ENCODE data around the gene ATXN1.

Gene ATXN1

DNA sequence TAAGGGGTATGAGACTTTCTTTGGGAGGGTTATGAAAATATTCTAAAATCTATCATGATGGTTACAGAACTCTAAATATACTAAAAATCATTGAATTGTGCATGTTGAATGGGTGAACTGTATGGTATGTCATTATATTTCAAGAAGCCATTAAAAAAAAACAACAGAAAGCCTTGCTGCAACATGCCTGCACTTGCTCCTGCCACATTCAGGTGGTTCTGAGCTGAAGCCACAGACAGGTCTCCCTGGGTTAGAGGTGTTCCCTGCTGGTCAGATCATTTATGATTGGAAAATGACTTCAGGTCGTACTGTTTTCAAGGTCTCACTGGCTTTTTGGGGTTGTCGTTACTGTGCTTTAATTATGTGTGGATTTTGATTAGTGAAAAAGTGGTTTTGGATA, 509.6 kb downstream of the ATXN1 start:
- no peak for DNase-seq
- Histone ChIP-seq H3K9ac (ENCODE audit: low read length) (no peak overlapping the region), H2BK12ac (ENCODE audit: low read length in 2 of 2) (no peak overlapping the region), H3K4me1 (ENCODE audit: control insufficient read depth, insufficient read depth, low read depth, low read length) (no peaks in the 10 kb centered on the region), H3K23ac (ENCODE audit: low read length in 2 of 2) (no peak overlapping the region), H3K27ac (ENCODE audit: low read length, poor library complexity, severe bottlenecking) (no peak overlapping the region), H3K4ac (ENCODE audit: low read depth in 1 of 2, low read length in 2 of 2) (no peak overlapping the region), H3K18ac (ENCODE audit: low read depth in 1 of 2, low read length in 2 of 2) (no peak overlapping the region), H2BK15ac (ENCODE audit: low read depth, poor library complexity, severe bottlenecking) (no peak overlapping the region), H2BK120ac (ENCODE audit: low read depth, low read length) (no peak overlapping the region), H4K8ac (ENCODE audit: low read length) (no peak overlapping the region), H2BK5ac (ENCODE audit: low read depth, low read length, poor library complexity, severe bottlenecking) (no peak overlapping the region), H2AK5ac (ENCODE audit: low read length, severe bottlenecking) (no peak overlapping the region), H3K27me3 (ENCODE audit: control insufficient read depth in 1 of 2, insufficient read depth in 1 of 2, low read length in 2 of 2) (no peaks in the 10 kb centered on the region), H3K36me3 (ENCODE audit: control insufficient read depth in 1 of 2, insufficient read depth in 2 of 2, low read depth in 1 of 2, low read length in 2 of 2) (peaks cover 0 to 28% of the 10 kb centered on the region in 2 experiments), H2AFZ (ENCODE audit: low read depth, low read length) (no peak overlapping the region), H3K79me1 (replicated peaks; ENCODE audit: low read length, poor library complexity, severe bottlenecking) (no peaks in the 10 kb centered on the region), H3K14ac (ENCODE audit: low read length in 2 of 2) (no peak overlapping the region), H3K9me3 (ENCODE audit: control insufficient read depth, low read length) (no peaks in the 10 kb centered on the region), H3K4me2 (ENCODE audit: low read length, poor library complexity, severe bottlenecking) (no peak overlapping the region), H3K4me3 (ENCODE audit: insufficient read depth in 1 of 2, low read depth in 1 of 2, low read length in 2 of 2) (no peak overlapping the region), H4K91ac (ENCODE audit: low read length) (no peak overlapping the region)
- 91% methylated on average over 2 of the region's 2 CpGs for WGBS

DNA sequence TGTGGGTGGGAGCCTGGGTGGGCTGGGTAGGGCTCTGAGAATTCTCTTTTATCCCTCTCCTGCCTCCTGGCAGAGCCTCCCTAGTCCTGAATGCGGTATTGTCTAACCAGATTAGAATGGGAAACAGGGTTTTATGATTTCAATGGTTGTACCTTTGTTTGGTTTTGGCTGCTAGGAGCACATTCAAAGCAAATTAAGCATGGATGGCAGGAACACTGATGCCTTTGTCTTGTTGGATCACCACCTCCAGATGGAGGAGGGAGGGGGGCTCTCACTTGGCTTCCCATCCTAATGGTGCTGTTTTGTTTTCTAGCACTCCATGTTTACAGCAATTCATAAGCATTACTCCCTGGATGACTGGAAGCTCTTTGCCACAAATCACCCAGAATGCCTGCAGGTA, 511.3 kb downstream of the ATXN1 start:
- Histone ChIP-seq H3K9me3 (ENCODE audit: control insufficient read depth, low read length) (no peaks in the 10 kb centered on the region), H3K4me1 (ENCODE audit: control insufficient read depth, insufficient read depth, low read depth, low read length) (no peaks in the 10 kb centered on the region), H2BK15ac (ENCODE audit: low read depth, poor library complexity, severe bottlenecking) (no peak overlapping the region), H2BK120ac (ENCODE audit: low read depth, low read length) (no peak overlapping the region), H2BK5ac (ENCODE audit: low read depth, low read length, poor library complexity, severe bottlenecking) (no peak overlapping the region), H2AK5ac (ENCODE audit: low read length, severe bottlenecking) (no peak overlapping the region), H4K91ac (ENCODE audit: low read length) (no peak overlapping the region), H3K4me2 (ENCODE audit: low read length, poor library complexity, severe bottlenecking) (no peak overlapping the region), H2AFZ (ENCODE audit: low read depth, low read length) (no peak overlapping the region), H3K14ac (ENCODE audit: low read length in 2 of 2) (no peak overlapping the region), H3K27ac (ENCODE audit: low read length, poor library complexity, severe bottlenecking) (no peak overlapping the region), H3K18ac (ENCODE audit: low read depth in 1 of 2, low read length in 2 of 2) (no peak overlapping the region), H2BK12ac (ENCODE audit: low read length in 2 of 2) (no peak overlapping the region), H3K23ac (ENCODE audit: low read length in 2 of 2) (no peak overlapping the region), H3K27me3 (ENCODE audit: control insufficient read depth in 1 of 2, insufficient read depth in 1 of 2, low read length in 2 of 2) (no peaks in the 10 kb centered on the region), H3K36me3 (ENCODE audit: control insufficient read depth in 1 of 2, insufficient read depth in 2 of 2, low read depth in 1 of 2, low read length in 2 of 2) (peaks cover 0 to 28% of the 10 kb centered on the region in 2 experiments), H3K4me3 (ENCODE audit: insufficient read depth in 1 of 2, low read depth in 1 of 2, low read length in 2 of 2) (no peak overlapping the region), H3K4ac (ENCODE audit: low read depth in 1 of 2, low read length in 2 of 2) (no peak overlapping the region), H4K8ac (ENCODE audit: low read length) (no peak overlapping the region), H3K79me1 (replicated peaks; ENCODE audit: low read length, poor library complexity, severe bottlenecking) (no peaks in the 10 kb centered on the region), H3K9ac (ENCODE audit: low read length) (no peak overlapping the region)
- WGBS = 95% methylated on average over 1 of the region's 1 CpG
- no peak for DNase-seq
